Measurements from ENCODE around the gene SYNGR1.

Gene SYNGR1

DNA sequence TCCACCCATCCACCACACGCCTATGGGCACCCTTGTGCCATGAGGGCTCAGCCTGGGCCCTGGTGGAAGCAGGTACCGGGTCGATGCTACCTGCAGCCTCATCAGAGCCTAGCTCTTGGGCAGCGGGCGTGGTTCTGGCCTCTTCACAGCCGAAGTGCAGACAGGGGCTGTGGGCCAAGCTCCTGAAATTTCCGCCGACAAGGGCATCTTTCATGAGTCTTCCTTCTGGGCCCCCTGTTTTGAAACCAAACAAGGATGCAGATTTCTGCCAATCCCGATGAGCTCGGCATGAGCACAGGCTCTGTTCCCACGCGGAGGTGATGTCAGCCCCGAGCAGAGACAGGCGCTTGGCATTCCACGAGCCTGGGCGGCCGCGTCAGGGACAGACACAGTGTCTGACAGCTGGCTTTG, 84.5 kb downstream of the SYNGR1 start:
- Histone ChIP-seq H3K9me3 (no peaks in the 10 kb centered on the region), H3K4me3 (ENCODE audit: low read depth in 1 of 2, low read length in 1 of 2) (no peak overlapping the region), H3K27ac (no peak overlapping the region), H3K27me3 (peaks cover 5% of the 10 kb centered on the region), H3K4me1 (ENCODE audit: control insufficient read depth in 1 of 2, insufficient read depth in 1 of 2, low read depth in 1 of 2, low read length in 1 of 2) (peaks cover 9 to 19% of the 10 kb centered on the region in 2 experiments), H3K36me3 (peaks cover 56% of the 10 kb centered on the region)
- TF ChIP-seq, protein P1, sequence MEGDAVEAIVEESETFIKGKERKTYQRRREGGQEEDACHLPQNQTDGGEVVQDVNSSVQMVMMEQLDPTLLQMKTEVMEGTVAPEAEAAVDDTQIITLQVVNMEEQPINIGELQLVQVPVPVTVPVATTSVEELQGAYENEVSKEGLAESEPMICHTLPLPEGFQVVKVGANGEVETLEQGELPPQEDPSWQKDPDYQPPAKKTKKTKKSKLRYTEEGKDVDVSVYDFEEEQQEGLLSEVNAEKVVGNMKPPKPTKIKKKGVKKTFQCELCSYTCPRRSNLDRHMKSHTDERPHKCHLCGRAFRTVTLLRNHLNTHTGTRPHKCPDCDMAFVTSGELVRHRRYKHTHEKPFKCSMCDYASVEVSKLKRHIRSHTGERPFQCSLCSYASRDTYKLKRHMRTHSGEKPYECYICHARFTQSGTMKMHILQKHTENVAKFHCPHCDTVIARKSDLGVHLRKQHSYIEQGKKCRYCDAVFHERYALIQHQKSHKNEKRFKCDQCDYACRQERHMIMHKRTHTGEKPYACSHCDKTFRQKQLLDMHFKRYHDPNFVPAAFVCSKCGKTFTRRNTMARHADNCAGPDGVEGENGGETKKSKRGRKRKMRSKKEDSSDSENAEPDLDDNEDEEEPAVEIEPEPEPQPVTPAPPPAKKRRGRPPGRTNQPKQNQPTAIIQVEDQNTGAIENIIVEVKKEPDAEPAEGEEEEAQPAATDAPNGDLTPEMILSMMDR (IDR thresholded peaks at IDR 0.05), result no peak

DNA sequence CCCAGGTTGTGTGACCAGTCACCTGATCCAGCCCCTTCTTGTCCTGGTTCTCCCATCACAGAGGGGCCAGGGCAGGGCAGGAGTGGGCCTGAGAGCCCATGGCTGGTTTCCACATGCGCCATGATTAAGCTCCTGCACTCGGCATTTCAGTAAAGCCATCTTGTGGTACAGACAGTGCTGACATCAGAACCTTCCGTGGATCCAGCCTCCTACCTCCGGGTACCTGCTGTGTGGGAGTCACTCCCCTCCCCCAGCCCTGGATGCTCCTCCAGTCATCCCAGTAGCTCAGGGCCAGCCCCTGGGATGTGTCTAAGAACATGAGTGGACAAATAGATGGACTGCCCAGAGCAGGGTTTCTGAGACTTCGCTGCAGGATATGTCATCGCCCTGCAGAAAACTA, 84.9 kb downstream of the SYNGR1 start:
- Histone ChIP-seq H3K4me3 (ENCODE audit: low read depth in 1 of 2, low read length in 1 of 2) (no peak overlapping the region), H3K4me1 (ENCODE audit: control insufficient read depth in 1 of 2, insufficient read depth in 1 of 2, low read depth in 1 of 2, low read length in 1 of 2) (peaks cover 11 to 24% of the 10 kb centered on the region in 2 experiments), H3K36me3 (peaks cover 51% of the 10 kb centered on the region), H3K27ac (no peak overlapping the region), H3K9me3 (no peaks in the 10 kb centered on the region), H3K27me3 (peaks cover 5% of the 10 kb centered on the region)
- TF ChIP-seq, protein P1 (IDR thresholded peaks at IDR 0.05), result no peak
